IMR-90 (cell line): ENCODE results near the gene STAT3. TPM values are rescaled to one million over a fixed set of nuclear protein-coding genes. Genes with fewer than 3 reads are reported as not detected.

Source experiments
- ATAC-seq: fragments of 200-7000 bp; cut with Tn5 transposase; 2 replicates; pipeline ENCODE4 v1.9.1; 2020; ENCODE audit warnings: low read depth, mild to moderate bottlenecking, moderate library complexity
- BruUV-seq: library from RNA; stranded (reverse); fragments of 400-500 nt; replicated peaks from 2 replicates; lab custom pipeline; 2021; lab: Mats Ljungman, UMichigan
- CTCF ChIA-PET: fragments of 300-600 bp; formaldehyde crosslinking; extraction: SDS; loops from one replicate; lab custom pipeline; 2021; ENCODE audit warnings: antibody characterized with exemption; lab: Yijun Ruan, JAX
- POLR2A ChIA-PET: fragments of 300-600 bp; sonication (Branson Sonifier 250); formaldehyde crosslinking; loops from one replicate; lab custom pipeline; 2022; ENCODE audit warnings: antibody characterized with exemption; ENCODE audit not compliant: unreplicated experiment; lab: Charles Lee
- DNase-seq: peaks from one replicate; pipeline ENCODE4 v3.0.0; 2013
- H2AFZ ChIP-seq: replicated peaks from 2 replicates; pipeline ENCODE3; 2013; ENCODE audit warnings: low read length, mild to moderate bottlenecking; ENCODE audit not compliant: poor library complexity
- H2AK5ac ChIP-seq: 2 replicates; pipeline ENCODE4 v1.6.1; 2013; ENCODE audit warnings: low read depth, low read length, inconsistent platforms
- H2AK9ac ChIP-seq: replicated peaks from 2 replicates; pipeline ENCODE3; 2013; ENCODE audit warnings: mild to moderate bottlenecking, low read depth, low read length, moderate library complexity; ENCODE audit not compliant: poor library complexity
- H2BK120ac ChIP-seq: 2 replicates; pipeline ENCODE4 v1.6.1; 2013; ENCODE audit warnings: low read depth, low read length, inconsistent platforms
- H2BK15ac ChIP-seq: 3 replicates; pipeline ENCODE4 v1.6.1; 2013; ENCODE audit warnings: low read depth, low read length, inconsistent platforms
- H2BK20ac ChIP-seq: 2 replicates; pipeline ENCODE4 v1.6.1; 2013; ENCODE audit warnings: low read depth, mild to moderate bottlenecking, inconsistent platforms, low read length, moderate library complexity
- H2BK5ac ChIP-seq: 2 replicates; pipeline ENCODE4 v1.6.1; 2013; ENCODE audit warnings: mild to moderate bottlenecking, low read depth, low read length, inconsistent platforms; ENCODE audit not compliant: poor library complexity, severe bottlenecking
- H3K14ac ChIP-seq: replicated peaks from 2 replicates; pipeline ENCODE4 v1.6.1; 2013; ENCODE audit warnings: low read depth, low read length, inconsistent platforms
- H3K18ac ChIP-seq: 2 replicates; pipeline ENCODE4 v1.6.1; 2013; ENCODE audit warnings: low read depth, low read length, control low read depth
- H3K23ac ChIP-seq: 2 replicates; pipeline ENCODE4 v1.6.1; 2013; ENCODE audit warnings: low read depth, low read length, inconsistent platforms
- H3K27ac ChIP-seq: 2 replicates; pipeline ENCODE4 v1.5.1; 2013; ENCODE audit warnings: mild to moderate bottlenecking, control low read depth, low read length; ENCODE audit not compliant: insufficient read depth
- H3K27me3 ChIP-seq: 2 replicates; pipeline ENCODE4 v1.6.1; 2013; ENCODE audit warnings: low read length; ENCODE audit not compliant: control insufficient read depth, insufficient read depth
- H3K36me3 ChIP-seq: 2 replicates; pipeline ENCODE4 v1.6.1; 2013; ENCODE audit warnings: low read length, mixed read lengths; ENCODE audit not compliant: control insufficient read depth, insufficient read depth
- H3K4ac ChIP-seq: 2 replicates; pipeline ENCODE4 v1.6.1; 2013; ENCODE audit warnings: low read depth, low read length, inconsistent platforms
- H3K4me1 ChIP-seq: 2 replicates; pipeline ENCODE4 v1.6.1; 2013; ENCODE audit warnings: low read length, mixed read lengths; ENCODE audit not compliant: control insufficient read depth, insufficient read depth
- H3K4me2 ChIP-seq: 2 replicates; pipeline ENCODE4 v1.6.1; 2013; ENCODE audit warnings: low read depth, mild to moderate bottlenecking, control low read depth, low read length, moderate library complexity
- H3K4me3 ChIP-seq: 2 replicates; pipeline ENCODE4 v1.5.1; 2013; ENCODE audit warnings: low read depth, mild to moderate bottlenecking, control low read depth, low read length, moderate library complexity; ENCODE audit not compliant: insufficient read depth
- H3K56ac ChIP-seq: 2 replicates; pipeline ENCODE4 v1.6.1; 2013; ENCODE audit warnings: low read length, inconsistent platforms; ENCODE audit not compliant: insufficient read depth; ENCODE audit errors: extremely low read depth
- H3K79me1 ChIP-seq, 2 experiments: 2 replicates each; pipeline ENCODE4 v1.6.1; 2013; ENCODE audit warnings: low read length in 2 of 2, inconsistent platforms in 1 of 2, low read depth in 1 of 2
- H3K9ac ChIP-seq: 2 replicates; pipeline ENCODE4 v1.6.1; 2013; ENCODE audit warnings: low read depth, low read length, control low read depth
- H3K9me1 ChIP-seq: 2 replicates; pipeline ENCODE4 v1.6.1; 2013; ENCODE audit warnings: low read length, inconsistent platforms; ENCODE audit not compliant: insufficient read depth
- H3K9me3 ChIP-seq: 2 replicates; pipeline ENCODE4 v1.6.1; 2013; ENCODE audit warnings: low read length; ENCODE audit not compliant: control insufficient read depth, insufficient read depth
- H4K20me1 ChIP-seq: 2 replicates; pipeline ENCODE4 v1.6.1; 2013; ENCODE audit warnings: low read length, inconsistent platforms; ENCODE audit not compliant: insufficient read depth
- H4K5ac ChIP-seq: 2 replicates; pipeline ENCODE4 v1.6.1; 2013; ENCODE audit warnings: mild to moderate bottlenecking, low read depth, low read length, control low read depth
- H4K8ac ChIP-seq, 2 experiments: 2 replicates each; pipeline ENCODE4 v1.6.1; 2013; ENCODE audit warnings: low read depth in 2 of 2, low read length in 2 of 2, control low read depth in 1 of 2, inconsistent platforms in 1 of 2
- H4K91ac ChIP-seq: 2 replicates; pipeline ENCODE4 v1.6.1; 2013; ENCODE audit warnings: low read depth, low read length, inconsistent platforms; ENCODE audit not compliant: insufficient read depth
- CEBPB ChIP-seq: IDR thresholded peaks from 2 replicates; pipeline ENCODE4 v1.6.1; 2012; ENCODE audit warnings: low read depth, low read length, improper control_type of control experiment
- RAD21 ChIP-seq: IDR thresholded peaks from 2 replicates; pipeline ENCODE4 v1.6.1; 2012; ENCODE audit warnings: low read length, improper control_type of control experiment
- RFX5 ChIP-seq: IDR thresholded peaks from 2 replicates; pipeline ENCODE4 v1.8.0; 2012; ENCODE audit warnings: low read depth, mild to moderate bottlenecking, low read length, moderate library complexity
- SMC3 ChIP-seq: fragments of 150-350 bp; IDR thresholded peaks from 2 replicates; pipeline ENCODE4 v1.6.1; 2016; ENCODE audit warnings: low read depth, mild to moderate bottlenecking, antibody characterized with exemption, low read length, moderate library complexity
- WGBS, 2 experiments: methylation state at CpG; one replicate each; pipeline versions ENCODE4 v1.1.5 to v1.1.7; 2013; ENCODE audit warnings: missing lambda C conversion rate in 2 of 2; ENCODE audit not compliant: insufficient read length in 1 of 2; ENCODE audit errors: extremely low coverage in 2 of 2; 5-methylcytosine and 5-hydroxymethylcytosine counted together
- dilution Hi-C: fragments of 300-500 bp; cut with HindIII; formaldehyde crosslinking; loops from one replicate; pipeline ENCODE4 v1.14.3; 2018; ENCODE audit warnings: low sequenced_read_pairs; ENCODE audit not compliant: unreplicated experiment
- in situ Hi-C: fragments of 300-500 bp; cut with MboI; formaldehyde crosslinking; loops from 3 replicates; pipeline ENCODE4 v1.14.3; 2019; ENCODE audit warnings: low sequenced_read_pairs, inconsistent platforms, mixed read lengths
- intact Hi-C: fragments of 100-400 bp; cut with micrococcal nuclease; formaldehyde crosslinking; loops from 2 replicates; pipeline ENCODE4 v1.10.0; 2022
- polyA plus RNA-seq, 3 experiments: library from polyadenylated mRNA; depleted of rRNA; stranded (reverse); fragments of >200 nt; gene quantifications; 2 replicates each; pipeline ENCODE4 v1.2.3, GENCODE V29; 2012; ENCODE audit warnings: low replicate concordance in 1 of 3
- total RNA-seq: library from RNA; depleted of rRNA; stranded (reverse); fragments of >200 nt; gene quantifications from 2 replicates; pipeline ENCODE4 v1.2.3, GENCODE V29; 2012
- TF ChIP-seq, protein P1 (sequence below): conservative IDR thresholded peaks from 2 replicates; pipeline ENCODE4 v1.5.1; 2012; ENCODE audit warnings: mild to moderate bottlenecking, low read depth, low read length, improper control_type of control experiment

Gene STAT3
- total and polyA plus RNA-seq, 2 of the 4 experiments (the other 2 are of a cell fraction): 47.2 to 66.3 TPM

DNA sequence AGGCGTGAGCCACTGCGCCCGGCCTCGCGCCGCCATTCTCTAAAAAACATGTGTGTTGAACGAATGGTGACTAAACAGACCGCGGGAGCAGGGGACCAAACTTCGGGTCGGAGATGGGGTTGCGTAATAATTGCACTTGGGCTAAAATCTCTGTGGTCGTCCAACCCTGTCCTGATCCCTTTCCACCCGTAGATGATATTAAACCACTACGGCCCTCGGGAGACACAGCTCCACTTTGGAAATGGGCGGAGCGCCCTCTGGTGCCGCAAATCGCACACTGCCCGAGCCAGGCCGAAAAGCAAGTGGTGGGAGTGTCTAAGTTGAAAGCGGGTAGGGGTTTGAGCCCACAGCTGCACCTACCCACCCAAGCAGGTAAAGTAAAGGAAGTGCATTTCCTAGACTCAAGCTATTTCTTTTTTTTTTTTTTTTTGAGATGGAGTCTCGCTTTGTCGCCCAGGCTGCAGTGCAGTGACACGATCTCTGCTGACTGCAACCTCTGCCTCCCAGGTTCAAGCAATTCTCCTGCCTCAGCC lies 17.8 kb upstream of the STAT3 start:
- Histone ChIP-seq H2AFZ (peak overlapping the region; percentile 17), H2AK5ac (no peak overlapping the region), H2BK5ac (no peak overlapping the region), H4K20me1 (peaks cover 97% of the 10 kb centered on the region), H2AK9ac (no peak overlapping the region), H3K4ac (no peak overlapping the region), H2BK20ac (no peak overlapping the region), H2BK120ac (no peak overlapping the region), H3K27ac (0 out of 2 replicates have a peak overlapping the region, but pooled peaks have one; percentile 1), H3K4me1 (peaks cover 41% of the 10 kb centered on the region), H3K9me3 (no peaks in the 10 kb centered on the region), H3K9ac (no peak overlapping the region), H3K4me2 (no peak overlapping the region), H3K18ac (no peak overlapping the region), H3K4me3 (no peak overlapping the region), H4K91ac (no peak overlapping the region), H3K9me1 (peaks cover 36% of the 10 kb centered on the region), H3K79me1 (peaks cover 10 to 83% of the 10 kb centered on the region in 2 experiments; a peak in 3 of 4 replicates), H3K36me3 (peaks cover 36% of the 10 kb centered on the region), H3K23ac (no peak overlapping the region), H3K27me3 (no peaks in the 10 kb centered on the region), H3K56ac (no peak overlapping the region), H2BK15ac (no peak overlapping the region), H3K14ac (no peak overlapping the region), H4K8ac (no peak overlapping the region; a peak in 1 of 4 replicates), H4K5ac (no peak overlapping the region)
- intact Hi-C loops: loop anchor here (1.0 to 5.0 kb wide), 2 partner anchors 84 to 111 kb away; no protein-coding TSS in a partner anchor
- TF ChIP-seq SMC3 (peak; percentile 82), RAD21 (peak; percentile 87), RFX5 (no peak), CEBPB (peak; percentile 97)
- TF ChIP-seq, protein P1, sequence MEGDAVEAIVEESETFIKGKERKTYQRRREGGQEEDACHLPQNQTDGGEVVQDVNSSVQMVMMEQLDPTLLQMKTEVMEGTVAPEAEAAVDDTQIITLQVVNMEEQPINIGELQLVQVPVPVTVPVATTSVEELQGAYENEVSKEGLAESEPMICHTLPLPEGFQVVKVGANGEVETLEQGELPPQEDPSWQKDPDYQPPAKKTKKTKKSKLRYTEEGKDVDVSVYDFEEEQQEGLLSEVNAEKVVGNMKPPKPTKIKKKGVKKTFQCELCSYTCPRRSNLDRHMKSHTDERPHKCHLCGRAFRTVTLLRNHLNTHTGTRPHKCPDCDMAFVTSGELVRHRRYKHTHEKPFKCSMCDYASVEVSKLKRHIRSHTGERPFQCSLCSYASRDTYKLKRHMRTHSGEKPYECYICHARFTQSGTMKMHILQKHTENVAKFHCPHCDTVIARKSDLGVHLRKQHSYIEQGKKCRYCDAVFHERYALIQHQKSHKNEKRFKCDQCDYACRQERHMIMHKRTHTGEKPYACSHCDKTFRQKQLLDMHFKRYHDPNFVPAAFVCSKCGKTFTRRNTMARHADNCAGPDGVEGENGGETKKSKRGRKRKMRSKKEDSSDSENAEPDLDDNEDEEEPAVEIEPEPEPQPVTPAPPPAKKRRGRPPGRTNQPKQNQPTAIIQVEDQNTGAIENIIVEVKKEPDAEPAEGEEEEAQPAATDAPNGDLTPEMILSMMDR: peak; percentile 87
- CTCF ChIA-PET: interaction anchor here (0.6 to 1.1 kb wide), 4 partner anchors 107 to 530 kb away, joined by 3 to 4 read pairs (median 3); no protein-coding TSS in a partner anchor
- in situ Hi-C loops: no loop called here
- ATAC-seq (peak; percentile 38), DNase-seq (peak; percentile 59)
- BruUV-seq: no TSS peak
- POLR2A ChIA-PET: no interaction called here
- 100% methylated on average over 5 of the region's 26 CpGs; no CpG with 5 or more reads in 1 of the 2 experiments for WGBS, 2 experiments
- dilution Hi-C loops: no loop called here
